NCI-H748 (cell line): ENCODE results near the gene ZBTB44.
"Not testable (repeated sequence)": the region's sequence is repeated elsewhere in the genome, so short reads cannot be mapped to it uniquely, and the experiment has no call there.

Experiments used
- DNase-seq: peaks from one replicate; lab custom pipeline; 2025; ENCODE audit not compliant: unreplicated experiment; lab: John Stamatoyannopoulos, UW

ZBTB44 gene

GRCh38 chr11:130312046-130312445, 2.7 kb downstream of the ZBTB44 start:
- no peak for DNase-seq

DNA sequence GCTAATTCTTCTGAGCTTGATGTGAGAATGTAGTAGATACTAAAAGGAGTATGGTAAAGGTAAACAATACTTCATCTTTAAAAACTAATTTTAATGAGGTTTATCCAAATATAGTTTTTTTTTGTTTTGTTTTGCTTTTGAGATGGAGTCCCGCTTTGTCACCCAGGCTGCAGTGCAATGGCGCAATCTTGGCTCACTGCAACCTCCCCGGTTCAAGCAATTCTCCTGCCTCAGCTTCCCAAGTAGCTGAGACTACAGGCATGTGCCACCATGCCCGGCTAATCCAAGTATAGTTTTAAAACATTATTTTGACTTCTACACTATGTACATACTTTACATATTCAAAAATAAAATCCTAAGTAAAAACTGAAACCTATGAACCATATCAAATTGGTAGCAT, 4.1 kb downstream of the ZBTB44 start:
- no peak for DNase-seq

GRCh38 chr11:130308886-130309285, 5.8 kb downstream of the ZBTB44 start:
- no peak for DNase-seq

GRCh38 chr11:130308059-130308458, 6.7 kb downstream of the ZBTB44 start:
- DNase-seq: no peak

DNA sequence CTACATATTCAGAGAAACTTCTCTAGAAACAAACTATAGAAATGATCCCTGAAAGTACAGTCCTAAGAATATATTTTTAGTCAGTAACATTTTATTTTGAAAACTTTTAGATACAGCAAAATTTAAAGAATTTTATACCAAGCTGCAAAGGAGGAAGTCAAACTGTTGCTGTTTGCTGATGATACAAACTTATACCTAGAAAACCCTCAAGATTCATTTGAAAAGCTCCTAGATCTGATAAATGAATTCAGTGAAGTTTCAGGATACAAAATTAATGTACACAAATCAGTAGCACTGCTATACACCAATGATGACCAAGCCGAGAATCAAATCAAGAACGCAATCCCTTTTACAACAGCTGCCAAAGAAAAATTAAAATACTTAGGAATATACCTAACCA, 10.1 kb downstream of the ZBTB44 start:
- no peak for DNase-seq

DNA sequence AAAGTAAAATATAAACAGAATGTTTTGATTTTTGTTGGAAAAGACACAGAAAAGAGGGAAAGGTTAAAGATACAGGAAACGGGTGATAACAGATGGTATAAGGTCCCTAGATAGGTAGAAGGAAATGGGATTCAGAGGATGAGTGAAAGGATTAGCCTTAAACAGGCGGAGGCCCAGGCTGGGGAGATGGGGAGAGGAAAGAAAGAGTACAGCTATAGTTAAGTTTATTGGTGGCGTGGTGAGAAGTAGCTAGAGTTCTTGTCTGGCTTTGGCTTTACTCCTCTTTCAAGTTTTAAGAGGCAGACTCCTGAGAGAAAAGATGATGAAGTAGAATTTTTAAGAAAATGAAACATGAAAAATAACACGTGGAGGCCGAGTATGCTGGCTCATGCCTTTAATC, 13.7 kb downstream of the ZBTB44 start:
- DNase-seq: no peak

DNA sequence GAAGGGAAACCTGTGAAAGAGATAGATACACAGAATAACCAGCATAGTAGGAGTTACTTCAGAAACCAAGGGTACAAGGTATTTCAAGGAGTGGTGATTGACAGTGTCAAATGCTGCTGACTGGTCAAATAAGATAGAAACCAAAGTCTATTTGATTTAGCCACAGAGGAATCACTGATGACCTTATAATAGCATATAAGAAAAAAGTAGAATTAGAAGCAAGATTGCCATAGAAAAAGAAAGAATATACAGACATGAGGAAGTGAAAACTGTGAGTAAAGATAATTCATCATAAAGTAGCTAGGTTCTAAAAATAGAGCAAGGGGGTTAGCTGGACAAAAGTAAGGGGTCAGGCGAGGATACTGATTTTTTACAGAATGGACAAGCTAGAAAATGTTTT, 14.2 kb downstream of the ZBTB44 start:
- no peak for DNase-seq

DNA sequence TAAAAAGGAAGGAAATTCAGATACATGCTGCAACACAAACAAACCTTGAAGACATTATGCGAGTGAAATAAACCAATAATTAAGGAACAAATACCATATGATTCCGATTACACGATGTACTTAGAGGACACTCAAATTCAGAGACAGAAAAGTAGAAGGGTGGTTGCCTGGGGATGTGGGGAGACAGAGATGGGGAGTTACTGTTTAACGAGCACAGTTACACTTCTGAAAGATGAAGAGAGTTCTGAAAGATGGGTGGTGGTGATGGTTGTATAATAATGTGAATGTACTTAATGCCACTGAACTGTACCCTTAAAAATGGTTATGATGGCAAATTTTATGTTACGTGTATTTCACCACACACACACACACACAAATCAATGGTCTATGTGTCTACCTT, 14.7 kb downstream of the ZBTB44 start:
- no peak for DNase-seq

- DNase-seq: no peak
Measured at GRCh38 chr11:130295657-130296056, 19.1 kb downstream of the ZBTB44 start.

DNA sequence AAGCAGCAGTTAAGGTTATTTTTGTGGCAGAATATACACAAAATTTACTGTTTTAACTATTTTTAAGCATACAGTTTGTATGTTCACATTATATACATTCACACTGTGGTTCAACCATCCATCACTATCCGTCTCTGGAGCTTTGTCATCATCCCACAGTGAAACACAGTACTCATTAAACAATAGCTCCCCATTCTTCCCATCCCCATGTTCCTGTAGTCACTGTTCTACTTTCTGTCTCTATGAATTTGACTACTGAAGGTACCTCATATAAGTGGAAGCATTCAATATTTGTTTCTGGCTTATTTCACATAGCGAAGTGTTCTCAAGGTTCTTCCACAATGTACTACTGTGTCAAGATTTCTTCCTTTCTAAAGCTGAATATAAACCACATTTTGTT, 32.6 kb downstream of the ZBTB44 start:
- no peak for DNase-seq

DNA sequence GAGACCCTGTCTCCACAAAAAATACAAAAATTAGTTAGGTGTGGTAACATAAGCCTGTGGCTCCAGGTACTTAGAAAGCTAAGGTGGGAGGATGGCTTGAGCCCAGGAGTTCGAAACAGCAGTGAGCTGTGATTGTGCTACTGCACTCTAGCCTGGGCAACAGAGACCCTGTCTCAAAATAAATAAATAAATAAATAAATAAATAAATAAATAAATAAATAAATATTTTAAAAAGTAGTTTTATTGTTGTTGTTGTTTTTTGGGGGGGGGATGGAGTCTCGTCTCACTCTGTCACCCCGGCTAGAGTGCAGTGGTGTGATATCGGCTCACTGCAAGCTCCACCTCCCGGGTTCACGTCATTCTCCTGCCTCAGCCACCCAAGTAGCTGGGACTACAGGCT, 33.4 kb downstream of the ZBTB44 start:
- DNase-seq: not testable (repeated sequence)

DNA sequence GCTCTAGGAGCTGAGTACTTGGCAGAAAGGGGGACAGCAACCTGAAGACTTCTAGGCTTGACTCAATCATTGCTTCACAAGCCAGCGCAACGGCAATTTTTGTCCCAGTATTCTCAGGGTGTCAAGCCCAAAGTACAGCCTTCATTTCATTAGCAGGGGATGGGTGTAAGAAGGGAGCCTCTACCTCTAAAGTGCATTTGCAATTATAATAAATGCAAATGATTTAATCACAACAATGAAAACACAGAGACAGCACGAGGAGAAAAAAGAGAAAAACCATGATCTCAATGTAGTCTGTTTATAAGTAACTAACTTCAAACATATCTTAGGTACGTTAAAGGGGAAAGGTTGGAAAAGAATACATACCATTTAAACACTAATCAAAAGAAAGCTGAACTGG, 34.7 kb downstream of the ZBTB44 start:
- DNase-seq: no peak

GRCh38 chr11:130278745-130279144, 36.0 kb downstream of the ZBTB44 start:
- DNase-seq: no peak

GRCh38 chr11:130278151-130278550, 36.6 kb downstream of the ZBTB44 start:
- DNase-seq: no peak

DNA sequence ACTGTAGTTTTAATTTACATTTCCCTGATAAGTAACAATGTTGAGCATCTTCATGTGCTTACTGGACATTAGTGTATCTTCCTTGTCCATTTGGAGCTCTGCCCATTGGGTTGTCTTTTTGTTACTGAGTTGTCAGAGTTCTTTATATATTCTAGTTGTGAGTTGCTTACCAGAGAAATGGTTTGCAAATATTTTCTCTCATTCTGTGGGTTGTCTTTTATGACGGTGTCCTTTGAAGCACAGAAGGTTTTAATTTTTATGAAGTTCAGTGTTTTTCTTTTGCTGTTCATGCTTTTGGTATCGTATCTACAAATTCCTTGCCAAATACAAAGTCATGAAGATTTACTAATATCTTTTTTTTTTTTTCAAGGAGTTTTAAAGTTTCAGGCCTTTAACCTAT, 42.4 kb downstream of the ZBTB44 start:
- no peak for DNase-seq

GRCh38 chr11:130269326-130269943, 45.3 kb downstream of the ZBTB44 start:
- no peak for DNase-seq

GRCh38 chr11:130263351-130263750, 51.4 kb downstream of the ZBTB44 start:
- DNase-seq: no peak

DNA sequence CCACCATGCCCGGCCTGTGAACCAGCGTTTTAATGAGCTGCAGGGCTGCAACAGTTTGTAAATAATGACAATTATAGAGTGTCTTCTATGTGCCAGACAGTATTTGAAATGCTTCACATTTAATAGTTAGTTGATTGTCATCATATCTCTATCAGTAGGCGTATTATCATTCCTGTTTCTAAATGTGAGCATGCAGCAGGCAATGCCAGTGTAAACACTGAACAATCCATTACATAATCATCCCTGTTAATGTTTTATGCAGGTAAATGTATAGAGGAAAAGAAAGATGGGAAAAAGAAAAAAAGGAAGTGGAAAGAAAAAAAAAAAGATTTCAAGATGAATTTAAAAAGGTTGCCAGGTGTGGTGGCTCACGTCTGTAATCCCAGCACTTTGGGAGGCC, 52.3 kb downstream of the ZBTB44 start:
- DNase-seq: no peak

DNA sequence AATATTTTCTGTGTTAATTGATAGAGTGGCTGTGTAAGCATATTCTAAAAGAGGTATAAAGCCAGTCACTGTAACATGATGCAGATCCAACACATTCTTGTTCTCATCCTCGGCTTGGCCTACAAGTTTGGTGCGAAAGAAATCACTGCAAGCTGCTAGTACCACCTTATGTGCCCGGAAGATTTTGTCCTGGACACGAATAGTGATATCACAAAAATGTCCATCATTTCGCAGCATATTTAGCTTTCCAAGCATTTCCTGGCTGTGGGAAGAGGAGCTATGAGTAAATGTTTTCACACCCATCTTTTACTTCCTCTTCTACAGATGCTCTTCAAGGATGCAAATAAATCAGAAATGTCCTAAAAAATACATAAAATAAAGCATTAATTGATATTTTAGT, 53.1 kb downstream of the ZBTB44 start:
- peak; percentile 8 for DNase-seq

- DNase-seq: no peak
Measured at GRCh38 chr11:130260742-130261141, 54.0 kb downstream of the ZBTB44 start.

- no peak for DNase-seq
Measured at GRCh38 chr11:130260080-130260627, 54.6 kb downstream of the ZBTB44 start.

- not testable (repeated sequence) for DNase-seq
Measured at GRCh38 chr11:130251763-130252162, 63.0 kb downstream of the ZBTB44 start.

GRCh38 chr11:130249929-130250328, 64.8 kb downstream of the ZBTB44 start:
- DNase-seq: not testable (repeated sequence)
